HUES64 (cell line): ENCODE results near the gene SEL1L.

Experiments used
- H3K27ac ChIP-seq: 2 replicates; pipeline ENCODE4 v1.7.0; 2013; ENCODE audit warnings: low read depth, low read length, inconsistent platforms
- H3K27me3 ChIP-seq: 2 replicates; pipeline ENCODE4 v1.6.1; 2013; ENCODE audit warnings: mild to moderate bottlenecking, low read length; ENCODE audit not compliant: insufficient read depth
- H3K36me3 ChIP-seq: 2 replicates; pipeline ENCODE4 v1.6.1; 2013; ENCODE audit warnings: mild to moderate bottlenecking, low read length; ENCODE audit not compliant: insufficient read depth
- H3K4me1 ChIP-seq: 2 replicates; pipeline ENCODE4 v1.6.1; 2013; ENCODE audit warnings: mild to moderate bottlenecking, low read length, moderate library complexity; ENCODE audit not compliant: insufficient read depth
- H3K4me3 ChIP-seq: 2 replicates; pipeline ENCODE4 v1.5.1; 2013; ENCODE audit warnings: mild to moderate bottlenecking, low read length, moderate library complexity
- H3K9ac ChIP-seq: 2 replicates; pipeline ENCODE4 v1.6.1; 2013; ENCODE audit warnings: mild to moderate bottlenecking, low read depth, low read length
- H3K9me3 ChIP-seq: 2 replicates; pipeline ENCODE4 v1.6.1; 2013; ENCODE audit warnings: low read depth, low read length; ENCODE audit not compliant: insufficient read depth
- WGBS: fragments of 150-250, 120-280 bp; methylation state at CpG from one replicate; pipeline ENCODE4 v1.1.7; 2013; ENCODE audit warnings: missing lambda C conversion rate; 5-methylcytosine and 5-hydroxymethylcytosine counted together

The SEL1L gene

DNA sequence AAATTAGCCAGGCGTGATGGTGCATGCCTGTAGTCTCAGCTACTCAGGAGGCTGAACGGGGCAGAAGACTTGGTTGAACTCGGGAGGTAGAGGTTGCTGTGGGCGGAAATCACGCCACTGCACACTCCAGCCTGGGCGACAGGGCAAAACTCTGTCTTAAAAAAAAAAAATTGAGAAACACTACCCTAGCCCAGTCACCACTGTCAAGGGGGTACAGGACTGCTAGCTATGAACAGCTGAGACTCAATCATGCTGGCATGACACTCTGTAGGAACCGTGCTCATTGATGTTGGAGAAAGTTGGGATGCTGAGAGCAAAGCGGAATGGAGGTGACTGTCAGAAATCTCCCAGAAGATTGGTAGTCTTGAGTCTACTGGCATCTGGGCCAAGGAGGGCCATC, 75.3 kb downstream of the SEL1L start:
- no peaks in the 10 kb centered on the region for H3K4me1 ChIP-seq
- no peaks in the 10 kb centered on the region for H3K27me3 ChIP-seq
- no peaks in the 10 kb centered on the region for H3K9me3 ChIP-seq
- H3K4me3 ChIP-seq: no peak overlapping the region
- WGBS: 95% methylated on average over 8 of the region's 8 CpGs
- H3K36me3 ChIP-seq: no peaks in the 10 kb centered on the region
- no peak overlapping the region for H3K27ac ChIP-seq
- no peak overlapping the region for H3K9ac ChIP-seq

DNA sequence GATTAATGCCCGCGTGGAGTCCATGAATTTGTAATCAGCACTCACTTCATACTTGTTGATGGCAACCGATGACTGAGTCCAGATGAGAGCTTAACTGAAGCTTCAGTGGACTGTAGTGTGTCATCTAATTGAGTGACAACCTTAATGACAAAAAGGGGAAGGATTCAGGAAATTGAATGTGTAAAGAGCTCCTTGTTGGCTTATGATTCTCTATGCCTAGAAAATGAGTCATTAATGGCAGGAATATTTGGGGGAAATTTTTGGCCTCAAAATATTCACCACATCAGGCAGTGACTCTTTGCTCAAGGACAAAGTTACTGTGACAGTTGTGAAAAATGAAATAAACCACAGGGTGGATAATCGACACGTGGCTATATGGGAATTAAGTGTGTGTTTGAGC, 78.3 kb downstream of the SEL1L start:
- H3K4me1 ChIP-seq: 0 out of 2 replicates have a peak, but pooled peaks cover 3% of the 10 kb centered on the region
- 90% methylated on average over 5 of the region's 5 CpGs for WGBS
- H3K27ac ChIP-seq: no peak overlapping the region
- H3K27me3 ChIP-seq: no peaks in the 10 kb centered on the region
- no peaks in the 10 kb centered on the region for H3K9me3 ChIP-seq
- no peak overlapping the region for H3K4me3 ChIP-seq
- no peak overlapping the region for H3K9ac ChIP-seq
- H3K36me3 ChIP-seq: no peaks in the 10 kb centered on the region

DNA sequence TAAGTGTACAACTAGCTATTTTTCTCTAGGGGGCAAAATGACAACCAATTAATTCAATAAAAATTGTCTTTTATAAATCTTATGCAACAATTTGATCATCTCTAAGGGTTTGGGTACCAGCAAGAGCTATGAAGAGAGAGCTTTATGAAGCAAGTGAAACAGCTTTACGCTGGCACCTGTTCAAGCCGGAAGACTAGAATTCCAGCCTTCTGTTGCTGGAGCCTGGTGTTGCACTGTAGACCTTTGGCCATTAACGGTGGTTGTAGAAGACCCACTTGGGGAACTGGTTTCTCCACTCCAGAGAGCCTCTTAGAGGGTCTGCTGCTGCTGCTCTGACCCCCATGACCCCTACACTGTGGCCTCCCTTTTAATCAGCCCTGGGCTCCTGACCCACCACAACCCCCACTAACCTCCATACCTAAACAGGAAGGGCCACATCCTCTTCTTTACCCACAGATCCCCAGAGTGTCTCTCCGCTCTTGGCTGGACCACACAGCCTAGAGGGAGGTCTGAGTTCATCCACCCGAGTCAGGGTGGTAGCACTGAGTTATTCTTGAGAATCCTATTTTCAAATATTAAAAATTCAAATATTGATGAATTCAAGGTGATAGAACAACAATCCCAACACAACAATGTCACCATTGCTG, 79.0 kb downstream of the SEL1L start:
- Histone ChIP-seq H3K9ac (no peak overlapping the region), H3K36me3 (no peaks in the 10 kb centered on the region), H3K4me3 (no peak overlapping the region), H3K27me3 (no peaks in the 10 kb centered on the region), H3K27ac (no peak overlapping the region), H3K9me3 (no peaks in the 10 kb centered on the region), H3K4me1 (peaks cover 10% of the 10 kb centered on the region; the same call in 1 of the 2 replicates)
- WGBS: 89% methylated on average over 5 of the region's 5 CpGs

DNA sequence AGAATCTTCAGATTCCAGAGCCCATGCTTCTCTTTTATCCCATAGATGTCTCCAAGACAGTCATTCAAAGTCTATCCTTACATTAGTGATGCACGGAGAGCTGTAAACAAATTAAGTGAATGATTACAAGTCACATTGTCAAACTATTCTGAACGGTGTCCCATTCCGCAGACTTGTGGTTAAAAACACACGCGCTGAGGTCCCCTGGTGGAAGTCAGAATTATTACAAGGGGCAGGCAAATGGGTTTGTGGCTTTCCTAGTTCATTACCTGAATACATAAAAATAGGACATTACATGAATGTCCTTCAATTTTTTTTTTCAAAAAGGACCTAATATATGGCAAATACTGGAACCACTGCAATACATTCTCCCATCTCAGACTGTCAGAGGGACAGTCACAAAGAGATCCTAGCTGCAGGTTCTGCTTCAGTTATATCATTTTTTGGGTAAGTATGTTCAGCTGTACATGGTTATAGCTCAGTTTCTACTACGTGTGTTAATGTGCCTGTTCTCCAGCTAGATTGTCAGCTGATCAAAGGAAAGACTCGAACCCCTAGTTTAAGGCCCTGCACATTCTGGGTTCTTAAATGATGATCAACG, 80.4 kb downstream of the SEL1L start:
- 26% methylated on average over 8 of the region's 8 CpGs for WGBS
- no peaks in the 10 kb centered on the region for H3K27me3 ChIP-seq
- no peak overlapping the region for H3K27ac ChIP-seq
- no peaks in the 10 kb centered on the region for H3K9me3 ChIP-seq
- H3K4me1 ChIP-seq: peaks cover 17% of the 10 kb centered on the region
- no peak overlapping the region for H3K4me3 ChIP-seq
- no peak overlapping the region for H3K9ac ChIP-seq
- H3K36me3 ChIP-seq: no peaks in the 10 kb centered on the region

DNA sequence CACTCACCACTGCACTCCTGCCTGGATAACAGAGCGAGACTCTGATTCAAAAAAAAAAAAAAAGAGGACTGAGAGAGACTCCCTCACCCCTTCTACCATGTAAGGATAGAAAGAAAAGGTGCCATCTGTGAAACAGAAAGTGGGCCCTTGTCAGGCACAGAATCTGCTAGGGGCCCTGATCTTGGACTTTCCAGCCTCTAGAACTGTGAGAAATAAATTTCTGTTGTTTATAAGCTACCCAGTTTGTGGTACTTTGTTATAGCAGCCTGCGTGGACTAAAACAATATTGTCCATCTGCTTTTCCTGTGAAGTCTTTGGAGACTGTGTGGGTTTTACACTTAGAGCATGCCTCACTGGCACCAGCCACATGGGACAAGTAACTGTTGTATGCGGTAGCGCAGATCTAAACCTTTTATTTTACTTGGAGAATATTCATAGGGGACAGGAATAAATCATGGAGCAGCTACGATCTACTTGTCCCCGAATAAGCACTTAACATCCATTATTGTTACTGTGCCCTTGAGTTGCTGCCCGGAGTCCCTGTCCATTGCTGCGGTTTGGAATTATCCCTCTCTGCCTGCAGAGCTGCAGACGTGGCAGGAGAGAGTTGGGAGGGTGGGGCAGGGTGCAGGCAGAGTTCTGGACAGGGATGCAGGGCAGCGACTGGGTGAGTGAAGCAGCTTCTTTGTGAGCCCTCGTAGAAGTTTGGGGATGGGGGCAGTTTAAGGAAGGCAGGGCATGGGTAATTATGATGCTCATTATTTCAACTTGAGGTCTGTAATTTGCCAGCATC, 81.1 kb downstream of the SEL1L start:
- H3K4me1 ChIP-seq: peaks cover 17% of the 10 kb centered on the region
- no peaks in the 10 kb centered on the region for H3K9me3 ChIP-seq
- H3K9ac ChIP-seq: no peak overlapping the region
- no peak overlapping the region for H3K27ac ChIP-seq
- WGBS: 83% methylated on average over 11 of the region's 11 CpGs
- no peaks in the 10 kb centered on the region for H3K27me3 ChIP-seq
- H3K4me3 ChIP-seq: no peak overlapping the region
- no peaks in the 10 kb centered on the region for H3K36me3 ChIP-seq

DNA sequence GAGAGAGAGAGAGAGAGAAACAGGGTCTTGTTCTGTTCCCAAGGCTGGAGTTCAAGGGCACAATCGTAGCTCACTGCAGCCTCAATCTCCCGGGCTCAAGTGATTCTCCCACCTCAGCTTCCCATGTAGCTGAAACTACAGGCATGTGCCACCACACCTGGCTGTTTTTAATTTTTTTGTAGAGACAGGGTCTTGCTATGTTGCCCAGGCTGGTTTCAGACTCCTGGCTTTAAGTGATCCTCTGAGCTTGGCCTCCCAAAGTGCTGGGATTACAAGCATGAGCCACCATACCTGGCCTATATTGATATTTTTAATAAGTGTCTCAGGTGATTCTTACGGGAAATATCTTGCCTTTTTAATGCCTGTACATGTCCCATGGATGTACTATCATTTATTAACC, 82.7 kb downstream of the SEL1L start:
- no peaks in the 10 kb centered on the region for H3K9me3 ChIP-seq
- WGBS: 82% methylated on average over 3 of the region's 3 CpGs
- no peaks in the 10 kb centered on the region for H3K27me3 ChIP-seq

DNA sequence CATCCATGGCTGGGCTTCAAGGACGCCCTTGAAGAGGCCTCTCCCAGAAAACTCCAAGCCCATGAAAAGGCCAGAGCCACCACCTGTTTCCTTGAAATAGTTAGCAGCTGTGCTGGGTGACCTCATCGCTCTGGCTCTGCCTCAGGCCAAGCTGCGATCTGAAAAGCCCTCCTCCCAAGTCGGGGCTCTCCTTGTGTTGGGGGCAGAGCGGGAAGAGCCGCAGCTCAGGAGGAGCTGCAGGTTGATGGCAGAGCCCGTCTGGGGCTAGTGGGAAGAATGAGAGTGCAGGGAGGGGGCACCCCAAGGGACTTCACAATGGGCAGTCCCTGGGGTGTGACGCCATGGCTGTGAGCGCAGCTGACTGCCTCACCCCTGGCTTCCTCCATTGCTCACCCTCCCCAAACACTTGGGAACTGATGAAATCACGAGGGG, 83.5 kb downstream of the SEL1L start:
- no peak overlapping the region for H3K9ac ChIP-seq
- no peak overlapping the region for H3K27ac ChIP-seq

More for the DNA sequence above, 82.7 kb downstream of the SEL1L start:
- H3K4me3 ChIP-seq: no peak overlapping the region
- no peak overlapping the region for H3K9ac ChIP-seq
- peaks cover 20% of the 10 kb centered on the region for H3K4me1 ChIP-seq
- H3K36me3 ChIP-seq: no peaks in the 10 kb centered on the region
- H3K27ac ChIP-seq: no peak overlapping the region

DNA sequence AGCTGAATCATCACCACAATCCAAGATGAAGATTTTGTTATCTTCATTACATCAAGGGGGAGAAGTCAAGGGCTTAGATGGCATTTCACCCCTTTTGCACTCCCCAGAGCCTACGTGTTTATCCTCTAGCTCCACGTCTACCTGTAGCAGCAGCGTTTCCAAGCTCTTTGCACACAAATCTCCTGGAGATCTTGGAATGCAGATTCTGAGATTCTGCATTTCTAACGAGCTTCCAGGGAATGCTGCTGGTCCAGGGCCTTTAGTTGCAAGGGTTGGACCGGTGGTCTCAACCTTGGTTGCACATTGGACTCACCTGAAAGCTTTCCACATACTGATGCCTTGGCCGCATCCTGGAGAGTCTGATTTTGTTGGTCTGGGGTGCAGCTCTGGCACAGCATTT, 84.1 kb downstream of the SEL1L start:
- no peaks in the 10 kb centered on the region for H3K36me3 ChIP-seq
- H3K4me3 ChIP-seq: no peak overlapping the region
- no peaks in the 10 kb centered on the region for H3K9me3 ChIP-seq
- no peak overlapping the region for H3K27ac ChIP-seq
- peaks cover 20% of the 10 kb centered on the region for H3K4me1 ChIP-seq
- no peaks in the 10 kb centered on the region for H3K27me3 ChIP-seq
- H3K9ac ChIP-seq: no peak overlapping the region
- 67% methylated on average over 6 of the region's 6 CpGs for WGBS

More for the DNA sequence above, 83.5 kb downstream of the SEL1L start:
- Histone ChIP-seq H3K4me1 (peaks cover 20% of the 10 kb centered on the region), H3K36me3 (no peaks in the 10 kb centered on the region), H3K4me3 (no peak overlapping the region), H3K27me3 (no peaks in the 10 kb centered on the region), H3K9me3 (no peaks in the 10 kb centered on the region)
- 34% methylated on average over 10 of the region's 10 CpGs for WGBS

DNA sequence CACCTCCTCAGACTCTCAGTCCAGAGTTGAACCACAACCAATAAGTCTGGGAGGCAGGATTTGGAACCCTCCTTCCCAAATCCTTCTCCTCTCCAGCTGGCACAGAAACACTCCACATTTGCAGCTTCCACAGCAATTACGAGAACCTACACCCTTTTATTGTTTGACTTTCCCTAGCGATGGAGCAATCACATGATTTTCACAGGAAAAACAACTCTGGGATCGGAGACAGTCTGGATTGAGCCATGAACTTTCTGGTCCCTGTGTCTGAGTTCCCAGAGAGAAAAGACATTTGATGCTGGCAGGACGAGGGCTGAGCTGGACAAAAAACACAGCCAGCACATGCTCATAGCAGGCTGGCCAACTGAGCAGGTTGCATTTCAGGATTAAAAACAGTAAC, 84.5 kb downstream of the SEL1L start:
- WGBS: 89% methylated on average over 4 of the region's 4 CpGs
- Histone ChIP-seq H3K27me3 (no peaks in the 10 kb centered on the region), H3K36me3 (no peaks in the 10 kb centered on the region), H3K27ac (no peak overlapping the region), H3K9me3 (no peaks in the 10 kb centered on the region), H3K4me1 (peaks cover 20% of the 10 kb centered on the region), H3K4me3 (no peak overlapping the region), H3K9ac (no peak overlapping the region)

DNA sequence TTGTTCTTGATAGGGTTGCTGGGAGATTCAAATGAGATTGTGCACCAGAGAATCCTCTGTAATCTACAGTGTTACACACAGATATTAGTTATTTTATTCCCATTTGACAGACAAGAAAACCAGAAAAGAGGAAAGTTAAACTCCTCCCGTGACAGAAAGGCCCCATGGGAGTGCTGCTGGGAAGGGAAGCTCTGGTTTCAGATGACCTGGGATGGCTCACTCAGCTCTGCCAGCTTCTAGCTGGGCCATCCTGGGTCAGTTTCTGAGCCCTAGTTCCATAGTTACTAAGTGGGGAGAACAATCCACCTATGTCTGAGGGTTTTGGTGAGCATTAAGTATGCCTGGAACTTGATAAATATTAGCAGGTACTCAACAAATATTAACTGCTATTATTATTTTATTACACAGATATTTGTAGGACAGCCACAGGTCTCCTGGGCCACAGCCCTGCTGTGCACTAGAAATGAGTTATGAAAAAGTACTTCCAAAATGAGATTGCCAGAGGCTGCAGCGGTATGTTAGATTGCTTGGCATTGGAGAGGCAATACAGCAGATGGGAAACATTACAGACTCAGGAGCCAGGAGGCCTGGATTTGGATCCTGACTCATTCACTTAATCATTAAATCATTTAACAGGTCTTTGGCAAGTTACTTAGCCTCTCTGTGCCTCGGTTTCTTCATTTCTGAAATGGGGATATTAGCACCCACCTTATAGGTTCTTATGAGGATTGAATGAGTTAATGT, 86.5 kb downstream of the SEL1L start:
- H3K36me3 ChIP-seq: no peaks in the 10 kb centered on the region
- H3K4me1 ChIP-seq: peaks cover 20% of the 10 kb centered on the region
- H3K27ac ChIP-seq: no peak overlapping the region
- WGBS: 92% methylated on average over 3 of the region's 3 CpGs
- no peaks in the 10 kb centered on the region for H3K9me3 ChIP-seq
- no peak overlapping the region for H3K4me3 ChIP-seq
- no peak overlapping the region for H3K9ac ChIP-seq
- no peaks in the 10 kb centered on the region for H3K27me3 ChIP-seq
